Aorta (tissue), 5 donors: Measurements from ENCODE around the gene LARGE1. TPM values are rescaled to one million over a fixed set of nuclear protein-coding genes. Genes with fewer than 3 reads are reported as not detected.

Experiments used
- ATAC-seq: fragments of 200-7000 bp; cut with Tn5 transposase; one replicate; pipeline ENCODE4 v1.9.1; 2022; ENCODE audit warnings: moderate library complexity; ENCODE audit not compliant: low FRiP score
- DNase-seq, 2 donors: peaks; one replicate each; pipeline ENCODE4 v3.0.0-alpha.2; 2020
- H3K27ac ChIP-seq, 2 donors: one replicate each; pipeline ENCODE4 v1.5.1; 2013; ENCODE audit warnings: low read length in 2 of 2, mild to moderate bottlenecking in 2 of 2, moderate library complexity in 2 of 2, control low read depth in 1 of 2, inconsistent platforms in 1 of 2, low read depth in 1 of 2
- H3K27me3 ChIP-seq, 2 donors: one replicate each; pipeline ENCODE4 v1.6.1; 2013; ENCODE audit warnings: control low read depth in 1 of 2, low read length in 1 of 2, mild to moderate bottlenecking in 1 of 2, moderate library complexity in 1 of 2; ENCODE audit not compliant: insufficient read depth in 2 of 2, control insufficient read depth in 1 of 2
- H3K36me3 ChIP-seq, 2 donors: one replicate each; pipeline ENCODE4 v1.6.1; 2013; ENCODE audit warnings: control low read depth in 1 of 2, low read length in 1 of 2, mild to moderate bottlenecking in 1 of 2; ENCODE audit not compliant: insufficient read depth in 2 of 2, control insufficient read depth in 1 of 2
- H3K4me1 ChIP-seq, 2 donors: one replicate each; pipeline ENCODE4 v1.6.1; 2013; ENCODE audit warnings: low read length in 2 of 2, control low read depth in 1 of 2, mild to moderate bottlenecking in 1 of 2, moderate library complexity in 1 of 2; ENCODE audit not compliant: insufficient read depth in 2 of 2, control insufficient read depth in 1 of 2
- H3K4me3 ChIP-seq, 2 donors: one replicate each; pipeline ENCODE4 v1.5.1; 2013; ENCODE audit warnings: low read length in 2 of 2, control low read depth in 1 of 2, mild to moderate bottlenecking in 1 of 2
- H3K9me3 ChIP-seq: one replicate; pipeline ENCODE4 v1.6.1; 2013; ENCODE audit warnings: mild to moderate bottlenecking, low read length; ENCODE audit not compliant: control insufficient read depth
- WGBS, 2 donors: extraction: QIAGEN DNeasy Blood & Tissue Kit; methylation state at CpG; one replicate each; pipeline ENCODE4 v1.1.7; 2013; 5-methylcytosine and 5-hydroxymethylcytosine counted together
- intact Hi-C, 2 donors: fragments of 100-400 bp; cut with DNase I; formaldehyde crosslinking; loops; one replicate each; pipeline versions ENCODE4 v1.14.2 to v1.15.0; 2022
- polyA plus RNA-seq, 2 donors: library from polyadenylated mRNA; stranded (reverse); fragments of 200-250 nt; gene quantifications; one replicate each; pipeline ENCODE4 v1.2.3, GENCODE V29; 2013
- total RNA-seq, 2 donors: library from RNA; stranded (reverse); fragmentation: NEBNext Ultra II Directional; extraction: Animal tissue kit (Norgen Biotek cat#: 25700); gene quantifications; one replicate each; pipeline ENCODE4 v1.2.1, GENCODE V29; 2021
- donor health status: healthy with polysubstance abuse.
- donor health status: Bipolar disorder and iron deficiency.
- donor health status: DM: no; HTN: no; CAD: no.
- donor health status: DM: no; HTN: no; CAD: no.
- donor health status: DM: yes; HTN: yes; CAD: no.

The LARGE1 gene
- total and polyA plus RNA-seq, 4 donors, result 2.6 to 52.5 (median 24.0) TPM

DNA sequence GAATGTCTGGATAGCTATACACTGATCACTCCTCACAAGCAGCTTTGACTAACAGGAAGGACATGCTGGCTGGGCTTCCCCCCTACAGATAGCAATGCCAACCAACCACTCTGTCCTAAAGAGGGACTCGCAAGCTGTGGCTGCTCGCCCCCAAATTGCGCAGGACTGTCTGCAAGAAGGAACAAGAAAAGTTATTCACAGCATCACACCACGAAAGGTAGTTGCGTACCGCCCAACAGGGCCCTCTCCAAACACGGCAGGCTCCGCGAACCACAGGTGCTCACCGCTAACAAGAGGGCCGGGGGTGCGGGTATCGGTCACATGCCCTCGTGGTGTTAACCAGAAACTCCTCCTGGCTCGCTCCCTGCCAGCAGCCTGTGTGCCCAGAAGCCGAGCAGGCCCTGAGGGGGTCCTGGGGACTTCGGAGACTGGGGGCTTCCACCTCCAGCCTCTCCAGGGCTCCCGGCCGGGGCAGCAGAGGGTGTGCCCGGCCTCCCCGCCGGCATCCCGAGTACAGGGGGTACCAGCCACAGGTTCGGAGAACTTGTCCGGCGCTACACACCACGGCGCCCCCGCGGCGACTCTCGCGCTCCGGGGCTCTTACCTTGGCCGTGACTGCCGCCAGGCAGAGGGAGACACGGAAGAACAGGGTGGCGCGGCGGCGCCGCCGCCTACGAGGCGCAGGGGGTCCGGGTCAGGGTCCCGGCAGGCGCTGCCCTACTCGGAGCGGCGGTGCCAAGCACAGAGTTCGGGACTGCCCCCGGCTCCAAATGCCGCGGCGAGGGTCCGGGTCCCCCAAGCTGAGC lies 682 bp downstream of the LARGE1 start:
- ATAC-seq (no peak), DNase-seq (peak; percentile 56 to 79)
- Histone ChIP-seq H3K27me3 (no peaks in the 10 kb centered on the region), H3K36me3 (no peaks in the 10 kb centered on the region), H3K4me3 (peak overlapping the region; percentile 29 to 90), H3K27ac (no peak overlapping the region), H3K9me3 (no peaks in the 10 kb centered on the region), H3K4me1 (peaks cover 0 to 2% of the 10 kb centered on the region in 2 donors)
- intact Hi-C loops, result loop anchor here (5.0 to 10.0 kb wide), 8 partner anchors 47 to 617 kb away; no protein-coding TSS in a partner anchor
- WGBS, 2 donors, result 1% methylated on average over 48 to 57 of the region's 57 CpGs

DNA sequence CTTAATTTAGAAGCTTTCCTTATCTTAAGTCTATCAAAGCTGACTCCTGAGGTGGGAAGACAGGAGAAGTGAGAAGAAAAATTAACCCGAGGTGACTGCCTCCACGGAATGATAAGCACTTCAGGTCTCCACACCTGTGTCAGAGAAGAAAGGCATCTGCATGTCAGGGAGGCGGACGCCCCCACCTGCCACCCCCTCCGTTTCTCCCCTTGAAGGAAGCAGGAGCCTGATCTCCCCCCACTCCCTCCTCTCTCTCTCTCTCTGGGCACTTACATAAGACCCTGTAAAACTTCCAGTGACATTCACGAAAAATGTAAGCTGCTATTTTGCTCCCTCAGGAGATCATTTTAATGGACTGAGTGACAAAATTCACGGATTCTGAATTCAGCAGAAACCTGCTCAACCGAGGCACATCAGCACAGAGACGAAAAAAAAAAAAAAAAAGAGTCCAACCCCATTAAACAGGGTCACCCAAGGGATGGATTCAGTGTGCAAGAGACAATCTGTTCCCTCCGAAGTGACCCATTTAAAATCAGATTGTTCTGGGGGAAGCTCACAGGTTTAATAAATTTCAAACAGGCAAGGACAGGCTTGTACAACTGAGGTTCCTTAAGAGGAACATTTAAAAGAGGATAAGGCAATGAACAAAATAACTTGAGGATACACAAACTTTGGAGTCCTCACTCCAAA lies 1.5 kb downstream of the LARGE1 start:
- Histone ChIP-seq H3K4me3 (peak overlapping the region in 1 of 2 donors; percentile 90), H3K9me3 (no peaks in the 10 kb centered on the region), H3K4me1 (peaks cover 0 to 2% of the 10 kb centered on the region in 2 donors), H3K27ac (no peak overlapping the region), H3K27me3 (no peaks in the 10 kb centered on the region), H3K36me3 (no peaks in the 10 kb centered on the region)
- 47 to 49% methylated on average over 10 of the region's 10 CpGs for WGBS, 2 donors
- ATAC-seq (no peak), DNase-seq (no peak)
- intact Hi-C loops, result loop anchor here in 1 of 2 donors (5.0 kb wide), 1 partner anchor 47 kb away; no protein-coding TSS in a partner anchor

DNA sequence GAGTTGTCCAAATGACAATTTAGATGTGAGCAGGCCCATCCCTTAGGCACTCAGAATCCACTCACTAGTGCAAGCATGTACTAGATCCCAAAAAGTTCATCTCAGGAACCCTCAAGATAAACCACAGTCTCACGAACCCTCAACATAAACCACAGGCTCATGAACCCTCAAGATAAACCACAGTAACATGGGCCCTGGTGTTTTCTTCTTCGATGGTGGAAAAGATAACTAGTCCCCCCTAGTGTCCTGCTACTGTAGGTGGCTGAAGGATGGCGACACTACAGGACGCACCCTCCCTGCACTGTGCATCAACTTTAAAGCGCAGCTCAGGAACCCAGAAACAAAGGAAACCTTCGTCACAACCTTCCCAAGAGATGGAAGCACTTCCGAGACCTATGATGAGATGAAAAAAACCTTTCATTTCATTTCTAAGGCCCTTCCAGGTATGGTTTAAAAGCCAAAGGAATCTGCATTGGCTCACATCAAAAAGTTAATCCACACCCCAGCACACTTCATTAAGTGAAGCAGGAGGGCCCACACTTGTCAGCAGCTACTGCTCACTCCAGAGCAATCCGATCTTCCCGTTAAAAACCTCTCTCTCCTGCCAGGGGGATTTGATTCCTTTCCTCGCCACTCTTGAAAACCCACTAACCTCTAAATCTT lies 2.4 kb downstream of the LARGE1 start:
- intact Hi-C loops, result loop anchor here in 1 of 2 donors (5.0 kb wide), 1 partner anchor 46 kb away; no protein-coding TSS in a partner anchor
- 72 to 85% methylated on average over 10 of the region's 10 CpGs for WGBS, 2 donors
- Histone ChIP-seq H3K27me3 (no peaks in the 10 kb centered on the region), H3K36me3 (no peaks in the 10 kb centered on the region), H3K9me3 (no peaks in the 10 kb centered on the region), H3K4me1 (peaks cover 0 to 2% of the 10 kb centered on the region in 2 donors), H3K4me3 (no peak overlapping the region), H3K27ac (no peak overlapping the region)
- ATAC-seq (no peak), DNase-seq (no peak)

DNA sequence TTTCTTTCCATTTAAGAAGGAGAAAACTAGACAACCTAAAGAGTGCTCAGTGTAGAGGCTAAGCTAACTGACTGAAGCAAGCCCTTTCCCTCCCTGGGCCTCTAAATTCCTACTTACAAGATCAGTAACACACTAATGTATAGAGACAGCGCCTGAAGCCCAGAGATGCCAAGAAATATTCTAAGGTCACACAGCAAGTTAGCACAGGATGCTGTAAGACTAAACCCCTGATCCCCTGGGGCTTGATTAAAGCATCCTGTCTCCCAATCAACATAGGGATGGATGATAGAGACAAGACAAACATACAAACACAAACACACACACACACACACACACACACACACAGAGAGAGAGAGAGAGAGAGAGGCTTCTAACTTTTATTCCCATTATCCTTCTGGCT lies 5.6 kb downstream of the LARGE1 start:
- Histone ChIP-seq H3K4me1 (peaks cover 2% of the 10 kb centered on the region in 2 donors), H3K27me3 (no peaks in the 10 kb centered on the region), H3K4me3 (no peak overlapping the region), H3K36me3 (no peaks in the 10 kb centered on the region), H3K27ac (no peak overlapping the region), H3K9me3 (no peaks in the 10 kb centered on the region)
- WGBS, 2 donors, result 95 to 98% methylated on average over 1 of the region's 1 CpG
- intact Hi-C loops, result loop anchor here in 1 of 2 donors (5.0 kb wide), 1 partner anchor 42 kb away; no protein-coding TSS in a partner anchor
- ATAC-seq (no peak), DNase-seq (no peak)

DNA sequence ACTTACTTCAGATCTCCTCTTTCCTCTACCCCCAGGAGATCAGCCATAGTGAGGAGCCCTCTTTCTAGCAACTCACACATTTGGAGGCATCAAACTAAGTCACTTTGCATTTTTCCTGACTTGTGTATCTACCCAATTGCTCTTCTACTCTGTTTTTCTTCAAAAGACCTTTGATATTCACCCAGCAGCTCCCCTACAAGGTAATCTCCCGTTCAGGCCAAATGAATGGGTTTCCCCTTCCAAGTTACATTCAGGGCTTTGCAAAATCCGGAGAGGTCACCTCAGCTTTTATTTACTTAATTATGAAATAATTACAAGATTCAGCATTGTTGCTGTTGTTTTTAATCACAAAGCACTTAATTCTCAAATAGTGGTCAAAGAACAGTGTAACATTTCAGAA lies 6.1 kb downstream of the LARGE1 start:
- Histone ChIP-seq H3K27ac (no peak overlapping the region), H3K4me3 (no peak overlapping the region), H3K36me3 (no peaks in the 10 kb centered on the region), H3K4me1 (peaks cover 2% of the 10 kb centered on the region in 2 donors), H3K9me3 (no peaks in the 10 kb centered on the region), H3K27me3 (no peaks in the 10 kb centered on the region)
- 85 to 88% methylated on average over 2 of the region's 2 CpGs for WGBS, 2 donors
- DNase-seq, result no peak
- intact Hi-C loops, result no loop called here
- ATAC-seq, result no peak

DNA sequence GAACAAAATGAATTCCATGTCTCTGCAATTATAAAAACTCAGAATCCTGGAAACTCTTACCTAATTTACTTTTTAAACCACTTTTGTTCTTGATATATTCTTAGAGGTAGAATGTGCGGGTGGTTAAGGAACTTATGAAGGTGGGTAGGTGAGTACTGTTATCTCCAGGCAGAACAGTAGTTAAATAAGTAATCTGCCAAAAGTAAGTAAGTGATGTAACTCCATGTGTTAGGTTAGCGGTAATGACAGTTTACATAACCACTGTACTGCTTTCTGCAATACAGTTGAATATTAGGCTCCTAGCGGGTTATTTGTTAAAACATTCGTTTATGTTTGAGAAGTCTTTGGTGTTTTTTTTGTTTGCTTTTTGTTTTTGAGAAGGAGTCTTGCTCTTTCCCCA lies 7.1 kb downstream of the LARGE1 start:
- Histone ChIP-seq H3K4me1 (peaks cover 2 to 3% of the 10 kb centered on the region in 2 donors), H3K36me3 (no peaks in the 10 kb centered on the region), H3K27ac (no peak overlapping the region), H3K9me3 (no peaks in the 10 kb centered on the region), H3K27me3 (no peaks in the 10 kb centered on the region), H3K4me3 (no peak overlapping the region)
- ATAC-seq (no peak), DNase-seq (no peak)
- intact Hi-C loops, result no loop called here
- WGBS, 2 donors, result 96% methylated on average over 4 of the region's 4 CpGs

DNA sequence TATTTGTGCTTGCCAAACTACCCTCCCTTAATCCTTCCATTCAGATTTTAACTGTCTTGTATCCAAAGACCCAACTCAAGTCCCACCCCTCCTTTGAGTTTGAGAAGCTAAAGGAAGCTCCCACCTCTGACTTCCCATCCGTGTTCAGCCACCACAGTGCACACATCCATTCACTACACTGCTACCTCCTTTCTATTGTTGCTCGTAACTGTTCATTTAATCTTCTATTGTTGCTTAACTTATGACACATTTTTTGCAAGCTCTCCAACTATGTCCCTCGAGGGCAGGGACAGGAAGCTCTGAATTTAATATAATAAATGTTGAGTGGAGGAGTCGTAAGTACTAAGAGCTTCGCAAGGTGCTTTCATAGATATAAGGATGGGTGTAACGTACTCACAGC lies 10.4 kb downstream of the LARGE1 start:
- 27 to 37% methylated on average over 6 of the region's 6 CpGs for WGBS, 2 donors
- ATAC-seq, result no peak
- no peaks in the 10 kb centered on the region for H3K9me3 ChIP-seq
- no peaks in the 10 kb centered on the region for H3K36me3 ChIP-seq
- H3K27ac ChIP-seq, result peak overlapping the region in 1 of 2 donors; percentile 11
- DNase-seq, result no peak
- no peaks in the 10 kb centered on the region for H3K27me3 ChIP-seq
- intact Hi-C loops, result no loop called here
- H3K4me1 ChIP-seq, result peaks cover 2% of the 10 kb centered on the region in 2 donors
- no peak overlapping the region for H3K4me3 ChIP-seq

DNA sequence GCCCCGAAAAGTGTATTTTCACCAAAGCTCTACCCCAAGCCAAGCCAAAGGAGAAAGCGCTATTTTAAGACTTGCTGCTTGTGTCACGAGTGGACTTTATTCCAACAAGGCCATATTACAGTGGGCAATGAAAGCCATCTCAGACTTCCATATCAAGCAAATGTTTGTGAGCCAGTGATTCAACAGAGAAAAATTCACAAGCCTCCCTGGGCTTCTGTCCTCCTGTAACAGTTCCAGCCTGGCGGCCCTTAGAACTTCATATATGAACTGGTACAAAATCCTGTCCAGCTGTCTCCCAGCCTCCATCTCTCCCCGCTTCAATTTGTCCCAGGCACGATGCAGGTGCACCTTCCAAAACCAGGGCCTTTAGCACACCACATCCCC lies 11.2 kb downstream of the LARGE1 start:
- Histone ChIP-seq H3K36me3 (no peaks in the 10 kb centered on the region), H3K4me1 (peaks cover 2% of the 10 kb centered on the region in 2 donors), H3K9me3 (no peaks in the 10 kb centered on the region), H3K4me3 (no peak overlapping the region), H3K27me3 (no peaks in the 10 kb centered on the region), H3K27ac (peak overlapping the region; percentile 73)
- ATAC-seq, result peak; percentile 75
- 4 to 9% methylated on average over 6 of the region's 6 CpGs for WGBS, 2 donors
- DNase-seq, result peak in 1 of 2 donors; percentile 52
- intact Hi-C loops, result no loop called here
